NOMO-1 (cell line): ENCODE results near the gene UHRF1.

Source experiments
- DNase-seq, 2 experiments: peaks; one replicate each; lab custom pipeline; 2025; ENCODE audit not compliant: unreplicated experiment in 2 of 2; lab: John Stamatoyannopoulos, UW

Gene UHRF1

DNA sequence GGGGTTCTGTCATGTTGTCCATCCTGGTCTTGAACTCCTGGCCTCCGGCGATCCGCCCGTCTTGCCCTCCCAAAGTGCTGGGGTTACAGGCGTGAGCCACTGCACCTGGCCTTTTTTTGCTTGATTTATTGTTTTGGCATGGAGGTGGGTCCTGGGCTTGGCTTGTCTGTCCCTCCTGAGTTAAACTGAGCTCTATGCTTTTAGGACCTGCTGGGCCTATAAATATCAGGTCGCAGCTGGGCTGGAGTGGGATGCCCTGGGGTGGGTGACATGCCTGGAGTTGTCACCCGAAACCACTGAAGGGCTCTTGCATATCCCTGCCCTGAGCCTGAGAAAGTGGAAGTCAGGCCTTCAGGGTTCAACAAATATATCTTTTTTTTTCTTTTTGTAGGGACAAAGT, 12.2 kb upstream of the UHRF1 start:
- no peak for DNase-seq

DNA sequence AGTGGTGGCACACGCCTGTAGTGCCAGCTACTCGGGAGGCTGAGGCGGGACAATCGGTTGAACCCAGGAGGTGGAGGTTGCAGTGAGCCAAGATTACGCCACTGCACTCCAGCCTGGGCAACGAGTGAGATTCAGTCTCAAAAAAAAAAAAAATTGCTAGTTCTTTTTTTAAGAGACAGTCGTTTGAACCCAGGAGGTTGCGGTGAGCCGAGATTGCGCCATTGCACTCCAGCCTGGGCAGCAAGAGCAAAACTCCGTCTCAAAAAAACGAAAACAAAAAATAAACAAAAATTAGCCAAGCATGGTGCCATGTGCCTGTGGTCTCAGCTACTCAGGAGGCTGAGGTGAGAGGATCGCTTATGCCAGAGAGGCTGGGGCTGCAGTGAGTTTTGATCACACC, 8.4 kb upstream of the UHRF1 start:
- peak; percentile 56 to 69 for DNase-seq

DNA sequence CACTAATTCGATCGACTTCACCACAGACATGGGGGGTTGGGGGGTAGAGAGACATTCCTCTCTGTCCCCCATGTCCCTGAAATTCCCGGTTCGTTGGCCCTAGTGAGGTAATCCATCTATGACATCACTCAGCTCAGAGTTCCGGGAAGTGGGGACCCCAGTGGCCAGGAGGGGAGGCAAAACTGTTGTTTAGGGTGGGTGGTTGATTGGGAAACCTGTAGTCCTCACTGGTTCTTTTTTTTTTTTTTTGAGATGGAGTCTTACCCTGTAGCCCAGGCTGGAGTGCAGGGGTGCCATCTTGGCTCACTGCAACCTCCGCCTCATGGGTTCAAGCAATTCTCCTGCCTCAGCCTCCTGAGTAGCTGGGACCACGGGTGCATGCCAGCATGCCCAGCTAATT, 6.5 kb upstream of the UHRF1 start, which contains the start of gene ARRDC5:
TSS of gene ARRDC5 (minus strand) at position 101 of the 400 bp plus-strand sequence. CDS start at position 30, 71 bp downstream.
- no peak for DNase-seq

DNA sequence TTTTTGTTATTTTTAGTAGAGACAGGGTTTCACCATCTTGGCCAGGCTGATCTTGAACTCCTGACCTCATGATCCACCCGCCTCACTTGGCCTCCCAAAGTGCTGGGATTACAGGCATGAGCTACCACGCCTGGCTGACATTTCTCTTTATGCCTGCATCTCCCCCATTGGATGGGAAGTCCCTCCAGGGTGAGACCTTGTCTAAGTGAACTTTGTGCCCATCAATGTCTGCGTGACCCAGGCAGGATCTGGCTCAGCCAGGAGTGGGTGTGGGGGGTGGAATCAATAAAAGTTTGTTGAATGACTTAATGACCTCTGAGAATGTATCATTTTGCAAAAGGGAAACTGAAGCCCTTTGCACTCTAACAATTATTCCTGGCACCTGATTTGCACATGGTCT, 4.8 kb upstream of the UHRF1 start:
- no peak for DNase-seq

DNA sequence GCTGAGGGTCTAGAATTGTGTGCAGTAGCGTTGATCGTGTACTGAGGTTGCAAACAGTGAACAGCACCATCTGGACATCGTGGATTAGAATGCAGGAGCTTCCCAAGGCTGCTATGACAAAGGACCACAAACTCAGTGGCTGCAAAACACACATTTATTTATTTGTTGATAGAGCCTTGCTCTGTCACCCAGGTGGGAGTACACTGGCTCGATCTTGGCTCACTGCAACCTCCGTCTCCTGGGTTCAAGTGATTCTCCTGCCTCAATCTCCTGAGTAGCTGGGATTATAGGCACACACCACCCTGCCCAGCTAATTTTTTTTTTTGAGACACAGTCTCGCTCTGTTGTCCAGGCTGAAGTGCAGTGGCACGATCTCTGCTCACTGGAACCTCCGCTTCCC, 2.3 kb upstream of the UHRF1 start:
- DNase-seq = no peak

DNA sequence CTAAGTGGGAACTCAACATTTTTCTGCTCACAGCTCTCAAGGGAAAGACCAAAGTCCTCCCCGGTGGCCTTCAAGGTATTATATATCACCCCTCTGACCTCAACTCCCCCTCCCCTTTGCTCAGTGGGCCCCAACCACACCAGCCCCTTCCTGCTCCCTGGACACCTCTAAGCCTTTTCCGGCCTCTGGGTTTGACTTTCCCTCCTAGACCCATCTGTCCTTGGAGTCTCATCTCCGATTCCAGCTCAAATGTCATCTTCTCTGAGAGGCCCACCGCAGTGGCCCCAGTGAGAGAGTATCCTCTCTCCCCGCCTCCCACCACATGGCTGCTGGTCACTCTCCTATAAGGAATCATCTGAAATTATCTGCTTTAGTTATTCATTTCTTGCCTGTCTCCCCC, 941 bp upstream of the UHRF1 start:
- no peak for DNase-seq

DNA sequence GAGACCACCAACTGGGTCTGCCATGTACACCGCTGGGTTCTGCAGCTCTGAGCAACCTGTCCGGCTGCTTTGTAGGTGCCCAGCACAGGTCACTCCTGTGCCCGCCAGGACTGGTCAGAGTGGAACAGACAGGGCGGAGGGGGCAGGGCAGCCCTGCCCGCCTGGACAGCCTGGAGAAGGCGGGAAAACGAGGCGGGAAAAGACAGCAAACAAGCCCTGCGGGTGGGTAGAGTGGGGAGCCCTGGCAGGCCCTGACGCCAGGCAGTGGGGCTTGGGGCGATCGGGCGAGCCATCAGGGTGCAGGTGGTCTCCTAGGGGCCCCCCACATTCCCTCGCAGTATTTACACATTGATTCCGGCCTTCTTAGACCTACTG, 533 bp upstream of the UHRF1 start:
- DNase-seq = no peak

DNA sequence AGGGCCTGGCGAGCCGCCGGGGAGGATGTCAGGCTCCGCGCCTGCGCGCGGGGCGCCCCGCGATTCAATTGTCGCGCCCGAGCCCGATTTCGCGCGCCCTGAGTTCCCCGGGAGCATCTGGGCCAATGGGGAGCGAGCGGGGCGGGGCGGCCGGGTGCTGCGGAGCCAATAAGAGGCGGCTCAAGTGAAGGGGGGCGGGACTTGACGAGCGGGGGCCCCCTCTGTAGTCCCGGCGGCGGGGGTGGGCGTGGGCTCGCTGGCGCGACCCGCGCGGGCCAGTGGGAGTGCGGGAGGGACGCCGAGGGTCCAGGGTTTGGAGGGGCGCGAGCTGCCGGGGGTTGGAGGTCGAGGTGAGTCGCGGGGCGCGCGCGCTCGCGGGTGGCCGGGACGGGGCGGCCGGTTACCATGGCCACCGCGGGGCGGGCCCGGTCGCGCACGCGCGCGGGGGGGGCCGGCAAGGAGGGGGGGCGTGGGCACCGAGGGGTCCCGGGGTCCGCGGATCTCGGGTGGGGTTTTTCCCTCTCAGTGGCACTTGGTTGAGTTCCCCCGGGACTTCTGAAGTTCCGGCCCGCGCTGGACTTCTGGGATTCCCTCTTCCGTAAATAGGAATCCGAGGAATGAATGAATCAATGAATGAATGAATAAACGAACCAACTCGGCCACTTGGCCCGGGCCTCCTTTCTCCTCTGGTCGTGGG, 744 bp downstream of the UHRF1 start:
- DNase-seq = peak; percentile 86 to 97

DNA sequence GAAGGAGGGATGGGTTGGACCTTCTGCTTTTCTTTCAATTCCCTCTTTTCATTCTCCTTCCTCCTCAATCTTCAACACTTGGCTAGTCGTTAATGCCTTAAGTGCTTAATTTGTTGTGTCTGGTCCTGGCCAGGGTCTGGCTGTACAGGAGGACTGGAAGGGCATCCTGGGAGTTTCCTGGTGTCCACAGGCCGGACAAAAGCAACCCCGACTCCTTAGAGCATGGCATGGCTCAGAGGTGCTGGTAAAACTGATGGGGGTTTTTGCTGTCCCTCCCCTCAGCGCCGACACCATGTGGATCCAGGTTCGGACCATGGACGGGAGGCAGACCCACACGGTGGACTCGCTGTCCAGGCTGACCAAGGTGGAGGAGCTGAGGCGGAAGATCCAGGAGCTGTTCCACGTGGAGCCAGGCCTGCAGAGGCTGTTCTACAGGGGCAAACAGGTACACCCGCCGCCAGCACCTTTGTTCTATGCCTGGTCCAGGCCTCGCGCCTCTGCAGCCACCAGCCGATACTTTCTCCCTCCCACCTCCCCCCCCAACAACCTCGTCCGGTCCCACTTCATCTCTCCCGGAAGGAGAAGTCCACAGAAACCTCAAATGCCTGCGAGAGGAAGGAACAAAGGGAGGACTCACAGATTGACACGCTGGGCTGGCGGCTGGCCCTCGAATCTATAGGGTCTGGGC, 1.4 kb downstream of the UHRF1 start:
- DNase-seq = peak; percentile 44 to 49

DNA sequence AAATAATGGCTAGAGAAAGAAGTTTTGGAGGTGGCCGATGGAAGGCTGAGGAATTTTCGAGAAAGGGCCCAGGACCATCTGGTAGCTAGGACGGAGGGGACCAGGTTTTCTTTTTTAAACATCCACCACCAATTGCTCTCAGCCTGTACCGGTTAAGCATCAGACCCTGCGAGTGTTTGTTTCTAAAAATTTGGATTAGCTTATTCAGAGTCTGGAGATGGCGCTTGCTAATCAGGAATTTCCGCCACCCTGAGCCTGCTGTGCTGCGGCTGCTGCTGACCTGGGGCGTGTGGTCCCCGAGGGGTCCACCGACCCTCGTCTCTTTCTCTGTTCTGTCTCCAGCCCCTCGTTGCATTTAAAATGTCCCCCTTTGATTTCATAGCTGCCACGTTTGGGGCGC, 2.0 kb downstream of the UHRF1 start:
- no peak for DNase-seq

DNA sequence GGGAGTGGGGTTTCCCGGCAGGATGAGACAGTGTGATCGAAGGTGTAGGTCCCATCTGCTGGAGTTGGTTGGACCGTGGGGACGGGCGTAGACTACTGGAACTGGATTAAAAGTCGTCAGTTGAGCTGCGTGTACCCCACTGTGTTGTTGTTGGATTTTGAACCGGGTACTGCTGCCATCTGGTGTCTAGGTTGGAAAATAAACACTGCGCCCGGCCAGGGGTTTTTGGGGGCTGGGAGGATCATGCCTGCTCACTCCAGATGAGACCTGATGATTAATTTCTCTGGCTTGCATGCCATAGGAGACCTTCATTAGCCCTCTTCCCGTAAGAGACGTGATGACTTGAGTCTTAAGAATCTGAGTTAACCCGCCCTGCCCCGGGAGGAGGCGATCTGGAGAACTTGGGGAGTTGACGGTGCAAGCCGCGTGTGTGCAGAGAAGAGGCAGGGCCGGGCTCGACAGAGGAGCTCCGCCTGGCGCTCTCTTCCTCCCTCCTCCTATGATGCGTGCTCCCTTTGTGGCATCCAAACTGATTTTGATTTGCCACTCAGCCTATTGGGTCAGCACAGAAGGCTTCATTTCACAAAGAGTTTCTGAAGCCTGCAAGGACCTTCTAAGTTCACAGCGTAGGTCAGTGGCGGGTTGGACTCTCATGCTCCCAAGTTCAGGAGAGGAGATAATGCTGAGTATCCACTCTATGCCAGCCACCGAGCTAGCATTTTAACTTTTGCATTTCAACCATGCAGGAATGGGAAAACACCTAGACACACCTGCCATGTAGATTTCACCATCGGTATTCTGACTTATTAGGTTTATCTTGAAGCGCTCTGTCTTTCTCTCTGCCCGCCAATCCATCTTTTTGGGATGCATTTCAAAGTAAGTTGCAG, 2.7 kb downstream of the UHRF1 start:
- DNase-seq = peak in 1 of 2 experiments; percentile 23

DNA sequence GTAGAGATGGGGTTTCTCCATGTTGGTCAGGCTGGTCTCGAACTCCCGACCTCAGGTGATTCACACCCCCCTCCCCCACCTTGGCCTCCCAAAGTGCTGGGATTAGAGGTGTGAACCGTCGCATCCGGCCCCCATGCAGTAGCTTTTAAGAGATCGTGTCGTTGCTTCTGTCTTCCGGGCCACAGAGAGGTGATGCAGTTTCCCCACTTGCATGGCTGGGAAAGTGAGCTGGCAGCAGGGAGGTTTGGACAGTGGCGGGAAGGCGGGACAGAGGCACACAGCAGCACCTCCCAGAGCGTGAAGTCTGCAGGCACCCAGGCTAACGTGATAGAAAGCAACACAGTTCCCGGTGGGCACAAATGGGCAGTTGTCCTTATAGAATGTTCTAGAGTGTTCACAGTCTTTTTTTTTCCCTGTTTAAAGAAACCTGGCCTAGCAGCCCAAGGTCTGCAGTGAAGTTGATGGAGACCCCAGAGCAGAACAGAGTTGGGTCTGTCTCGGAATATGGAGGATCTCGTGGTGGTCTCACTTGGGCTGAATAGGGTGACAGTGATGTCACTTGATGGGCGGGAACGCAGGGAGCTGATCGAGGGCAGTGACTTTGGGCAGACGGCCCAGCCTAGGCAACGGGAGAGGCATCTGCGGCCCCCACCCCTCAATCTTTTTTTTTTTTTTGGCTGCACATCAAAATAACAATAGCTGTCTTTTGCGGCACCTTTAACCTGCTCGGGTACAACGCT, 4.9 kb downstream of the UHRF1 start:
- no peak for DNase-seq

DNA sequence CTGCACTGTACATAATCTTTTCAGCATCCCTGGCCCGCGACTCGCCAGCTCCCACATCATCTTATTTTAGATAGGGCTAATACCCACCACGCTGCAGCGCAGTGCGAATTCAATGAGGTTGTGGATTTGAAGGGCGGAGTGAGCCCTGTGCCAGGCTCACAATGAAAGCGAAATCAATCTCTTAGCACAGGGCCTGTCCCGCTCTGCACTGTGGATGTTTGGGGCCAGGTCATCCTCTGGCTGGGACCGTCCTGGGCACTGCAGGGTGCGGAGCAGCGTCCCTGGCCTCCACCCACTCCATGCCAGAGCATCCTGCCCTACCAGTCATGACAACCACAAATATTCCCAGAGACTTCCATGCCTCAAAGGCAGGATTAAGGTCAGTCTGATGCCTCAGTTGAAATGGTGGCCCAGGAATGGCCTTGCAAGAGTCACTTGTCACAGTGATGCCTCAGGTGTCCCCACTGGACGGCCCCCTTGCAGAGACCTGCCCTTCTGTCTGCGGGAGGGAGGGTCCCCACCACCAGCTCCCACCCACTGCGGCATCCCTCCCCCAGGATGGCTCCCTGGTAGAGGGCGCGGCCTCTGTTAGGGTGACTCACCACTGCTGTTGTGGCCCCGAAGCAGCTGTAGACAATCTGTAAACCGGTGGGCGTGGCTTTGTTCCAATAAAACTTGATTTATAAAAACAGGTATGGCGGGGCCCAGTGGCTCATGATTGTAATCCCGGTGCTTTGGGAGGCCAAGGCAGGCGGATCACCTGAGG, 5.6 kb downstream of the UHRF1 start:
- DNase-seq = no peak

DNA sequence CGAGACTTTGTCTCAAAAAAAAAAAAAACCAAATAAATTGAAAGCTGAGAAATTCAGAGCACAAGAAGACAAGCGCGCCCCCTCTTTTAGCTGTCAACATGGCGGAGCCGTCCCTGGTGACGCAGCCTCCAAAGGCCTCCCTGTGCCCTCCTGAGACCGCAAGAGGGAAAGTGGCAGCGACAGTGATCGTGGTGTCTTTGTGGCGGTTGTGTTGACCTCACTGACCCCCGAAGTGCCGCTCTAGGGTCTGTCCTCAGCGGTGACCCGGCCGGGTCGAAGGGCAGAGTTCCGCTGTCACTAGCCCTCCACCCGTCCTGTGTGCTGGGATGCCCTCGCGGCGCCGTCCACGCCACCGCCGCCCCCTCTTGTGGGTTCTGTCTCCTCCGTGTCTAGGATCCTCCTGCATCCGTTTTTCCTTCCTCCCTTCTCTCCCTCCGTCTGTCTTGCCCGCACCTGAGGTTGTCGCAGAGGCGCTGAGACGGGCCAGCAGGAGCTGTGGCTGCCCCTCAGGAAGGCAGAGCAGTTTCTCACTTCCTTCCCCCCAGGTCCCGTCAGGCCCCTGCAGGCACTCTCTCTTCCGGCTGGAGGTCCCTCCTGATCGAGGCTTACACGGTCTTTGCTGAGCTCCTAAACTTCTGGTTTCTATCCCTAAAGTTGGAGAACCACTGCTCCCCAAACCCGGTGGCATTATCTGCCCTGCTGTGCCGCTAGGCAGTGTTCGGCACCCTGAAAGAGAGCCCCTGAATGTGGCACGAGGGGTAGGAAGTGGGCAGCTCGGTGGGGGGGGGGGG, 7.2 kb downstream of the UHRF1 start:
- no peak for DNase-seq

DNA sequence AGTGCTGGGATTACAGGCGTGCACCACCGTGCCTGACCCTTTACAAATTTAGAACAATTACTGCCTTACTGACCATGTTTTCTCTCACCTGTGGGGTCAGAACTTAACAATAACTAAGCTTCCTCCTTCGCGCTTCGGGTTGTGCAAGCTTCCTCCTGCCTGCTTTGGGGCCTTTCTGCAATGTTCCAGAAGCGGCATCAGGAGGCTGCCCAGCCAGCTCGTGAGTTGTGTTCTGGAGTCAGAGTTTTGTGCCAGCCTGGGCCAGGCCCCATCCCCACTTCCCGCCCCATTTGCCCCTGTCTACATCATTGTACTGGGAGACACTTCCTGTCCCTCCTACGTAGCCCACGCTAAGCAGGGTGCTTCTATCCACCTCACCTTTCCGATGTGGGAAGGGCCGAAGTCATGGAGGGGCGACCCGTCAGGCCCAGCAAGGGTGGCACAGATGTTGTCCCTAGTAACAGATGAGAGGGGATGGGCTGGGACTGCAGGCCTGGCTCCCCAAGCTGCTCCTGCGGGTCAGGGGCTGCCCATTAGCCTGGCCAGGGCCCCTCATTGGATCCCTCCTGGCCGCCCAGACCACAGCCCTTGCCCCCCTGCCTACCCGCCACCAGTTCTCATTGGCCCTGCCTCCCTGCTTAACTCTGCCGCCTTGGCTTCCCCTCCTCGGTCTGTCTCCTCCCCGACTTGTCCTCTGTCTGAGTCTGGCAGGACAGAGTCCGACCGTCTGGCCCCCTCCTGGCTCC, 13.4 kb downstream of the UHRF1 start:
- peak; percentile 18 to 32 for DNase-seq

DNA sequence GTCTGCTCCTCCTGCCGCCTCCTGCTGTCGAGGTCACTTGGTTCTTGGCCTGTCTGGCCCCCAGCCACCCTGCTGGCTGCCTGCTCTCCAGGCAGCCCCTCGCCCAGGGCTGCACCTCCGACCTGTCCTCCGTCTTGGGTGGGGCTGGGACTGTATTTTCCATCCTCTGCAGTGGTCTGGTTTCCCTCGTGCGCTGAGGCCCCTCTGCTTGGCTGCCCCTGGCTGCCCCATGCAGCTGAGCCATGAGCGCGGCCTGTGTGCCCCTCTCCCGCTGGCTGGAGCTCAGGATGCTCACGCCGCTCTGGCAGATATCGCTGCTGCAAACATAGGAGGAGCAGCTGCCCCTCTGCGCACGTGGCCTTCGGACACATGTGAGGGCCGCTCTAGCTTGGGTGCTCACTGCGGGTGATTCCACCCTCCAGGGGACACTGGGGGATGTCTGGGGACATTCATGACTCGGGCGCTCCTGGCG, 14.0 kb downstream of the UHRF1 start:
- DNase-seq = no peak

DNA sequence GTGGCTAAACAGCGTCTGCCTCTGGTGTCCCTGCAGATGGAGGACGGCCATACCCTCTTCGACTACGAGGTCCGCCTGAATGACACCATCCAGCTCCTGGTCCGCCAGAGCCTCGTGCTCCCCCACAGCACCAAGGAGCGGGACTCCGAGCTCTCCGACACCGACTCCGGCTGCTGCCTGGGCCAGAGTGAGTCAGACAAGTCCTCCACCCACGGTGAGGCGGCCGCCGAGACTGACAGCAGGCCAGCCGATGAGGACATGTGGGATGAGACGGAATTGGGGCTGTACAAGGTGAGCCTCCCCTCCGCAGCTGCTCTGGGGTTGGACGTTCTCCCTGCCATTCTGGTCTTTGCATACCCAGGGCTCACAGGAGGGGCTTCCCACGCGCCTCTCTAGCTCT, 19.9 kb downstream of the UHRF1 start:
- DNase-seq = no peak

DNA sequence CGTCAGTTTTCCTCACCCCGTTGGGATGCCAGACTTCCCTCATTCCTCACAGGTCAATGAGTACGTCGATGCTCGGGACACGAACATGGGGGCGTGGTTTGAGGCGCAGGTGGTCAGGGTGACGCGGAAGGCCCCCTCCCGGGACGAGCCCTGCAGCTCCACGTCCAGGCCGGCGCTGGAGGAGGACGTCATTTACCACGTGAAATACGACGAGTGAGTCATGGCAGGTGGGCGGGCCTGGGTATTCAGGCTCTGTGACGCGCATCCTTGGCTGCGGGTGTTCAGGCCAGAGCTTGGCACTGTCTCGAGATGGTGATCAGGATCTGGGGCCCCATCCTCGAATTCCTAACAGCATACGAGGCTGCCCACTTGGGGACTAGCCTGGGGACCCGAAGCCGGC, 21.4 kb downstream of the UHRF1 start:
- no peak for DNase-seq

DNA sequence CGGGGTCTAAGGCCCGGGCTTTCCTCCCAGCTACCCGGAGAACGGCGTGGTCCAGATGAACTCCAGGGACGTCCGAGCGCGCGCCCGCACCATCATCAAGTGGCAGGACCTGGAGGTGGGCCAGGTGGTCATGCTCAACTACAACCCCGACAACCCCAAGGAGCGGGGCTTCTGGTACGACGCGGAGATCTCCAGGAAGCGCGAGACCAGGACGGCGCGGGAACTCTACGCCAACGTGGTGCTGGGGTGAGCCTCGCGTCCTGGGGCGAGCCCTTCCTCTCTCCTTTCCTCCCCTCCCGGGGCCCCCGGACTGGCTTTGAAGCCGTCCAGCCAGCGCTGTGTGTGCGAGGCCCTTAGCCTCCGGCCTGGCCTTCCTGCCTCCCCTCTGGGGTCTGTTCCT, 23.4 kb downstream of the UHRF1 start:
- DNase-seq = no peak
